GM20431 (cell line): ENCODE measurements around the gene RPAIN.
"Not testable (repeated sequence)": the region's sequence is repeated elsewhere in the genome, so short reads cannot be mapped to it uniquely, and the experiment has no call there.

ENCODE experiments used
- in situ Hi-C: fragments of 300-500 bp; cut with MseI, MboI; formaldehyde crosslinking; loops from one replicate; pipeline ENCODE4 v1.15.0; 2020; ENCODE audit warnings: low sequenced_read_pairs; ENCODE audit not compliant: unreplicated experiment

Gene RPAIN

DNA sequence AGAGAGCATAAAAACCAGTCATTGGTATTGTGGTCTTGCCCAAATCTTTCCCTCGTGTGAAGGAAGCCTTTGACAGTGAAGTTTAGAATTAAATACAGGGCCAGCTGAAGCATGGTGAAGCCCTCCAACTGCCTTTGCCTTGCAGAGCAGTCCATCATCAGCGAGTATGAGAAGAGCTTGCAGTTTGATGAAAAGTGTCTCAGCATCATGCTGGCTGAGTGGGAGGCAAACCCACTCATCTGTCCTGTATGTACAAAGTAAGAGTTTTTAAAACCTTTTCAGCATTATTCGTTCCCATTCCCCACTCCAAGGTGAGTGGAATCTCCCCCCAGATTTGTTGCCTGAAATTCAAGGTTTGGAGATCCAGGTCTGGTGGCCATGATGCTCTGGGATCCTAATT lies 5.8 kb downstream of the RPAIN start:
- in situ Hi-C loops = no loop called here

DNA sequence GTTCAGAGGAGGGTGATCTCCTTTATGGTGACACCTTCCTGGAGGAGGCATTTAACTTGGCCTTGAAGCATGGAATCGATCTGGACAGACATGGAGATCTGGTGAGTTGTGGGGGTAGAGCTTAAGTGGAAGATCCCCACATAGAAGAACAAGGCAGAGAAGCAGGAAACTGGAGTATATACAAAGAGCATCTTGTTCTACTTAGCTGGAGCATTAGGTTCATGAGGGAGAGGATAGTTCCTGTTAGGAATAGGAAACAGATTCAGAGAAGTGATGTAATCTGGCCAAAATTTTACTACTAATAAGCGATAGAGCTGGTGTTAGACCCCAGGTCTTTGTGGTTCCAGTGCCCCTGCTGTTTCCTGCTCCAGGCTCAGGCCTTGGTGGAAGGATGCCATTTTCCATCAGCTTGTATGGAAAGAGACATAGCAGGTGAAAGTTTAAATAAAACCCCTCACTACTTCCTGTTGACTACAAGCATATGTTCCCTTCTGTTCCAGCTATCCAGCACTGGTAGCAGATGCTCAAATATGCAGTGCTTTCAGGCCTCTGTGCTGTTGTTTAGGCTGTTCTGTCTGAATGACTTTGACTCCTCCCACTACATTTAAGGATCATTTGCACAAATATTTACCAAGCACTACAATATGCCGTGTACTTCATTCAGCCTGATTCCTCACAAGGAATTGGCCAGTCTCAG lies 9.4 kb downstream of the RPAIN start:
- in situ Hi-C loops = no loop called here

DNA sequence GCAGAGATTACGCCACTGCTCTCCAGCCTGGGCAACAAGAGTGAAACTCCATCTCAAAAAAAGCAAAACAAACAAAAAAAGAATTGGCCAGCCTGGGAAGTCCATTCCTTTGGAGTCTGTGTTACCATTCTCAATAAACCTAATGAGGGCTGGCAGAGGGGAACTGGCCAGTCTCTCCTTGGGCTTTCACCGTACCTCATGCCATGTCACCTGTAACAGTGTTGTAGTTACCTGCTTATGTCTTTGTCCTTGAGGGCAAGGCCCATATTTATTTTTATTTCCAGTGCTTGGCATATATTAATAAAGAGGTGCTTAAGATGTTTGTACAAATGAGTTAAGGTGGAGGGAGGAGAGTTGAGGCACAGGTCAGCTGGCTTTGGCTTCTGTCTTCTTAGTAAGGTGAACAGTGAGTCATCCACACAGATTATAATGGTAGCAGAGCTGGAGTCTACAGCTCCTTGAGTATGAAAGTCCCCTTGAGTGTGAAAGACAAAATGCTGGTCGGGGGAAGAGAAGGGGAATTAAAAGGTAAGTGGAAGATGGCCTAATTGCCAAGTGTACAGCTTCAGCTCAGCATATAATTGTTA lies 10.5 kb downstream of the RPAIN start:
- in situ Hi-C loops = no loop called here

DNA sequence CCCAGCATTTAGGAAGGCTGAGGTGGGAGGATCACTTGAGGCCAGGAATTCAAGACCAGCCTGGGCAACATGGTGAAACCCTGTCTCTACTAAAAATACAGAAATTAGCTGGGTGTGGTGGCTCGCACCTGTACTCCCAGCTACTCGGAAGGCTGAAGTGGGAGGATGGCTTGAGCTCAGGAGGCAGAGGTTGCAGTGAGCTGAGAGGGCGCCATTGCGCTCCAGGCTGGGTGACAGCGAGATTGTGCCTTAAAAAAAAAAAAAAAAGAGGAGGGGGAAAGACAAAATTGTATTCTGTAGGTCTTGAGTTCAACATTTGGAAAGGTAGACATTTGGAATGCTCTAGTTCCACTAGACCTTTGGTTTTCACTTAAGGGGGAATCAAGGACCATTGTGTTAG lies 11.3 kb downstream of the RPAIN start:
- in situ Hi-C loops = not testable (repeated sequence)

- in situ Hi-C loops = no loop called here
These were observed 12.1 kb downstream of the RPAIN start for GRCh38 chr17:5431949-5432556.

GRCh38 chr17:5434984-5435383 lies 15.0 kb downstream of the RPAIN start:
- in situ Hi-C loops = no loop called here

- in situ Hi-C loops = not testable (repeated sequence)
These were observed 15.9 kb downstream of the RPAIN start for GRCh38 chr17:5435781-5436315.

DNA sequence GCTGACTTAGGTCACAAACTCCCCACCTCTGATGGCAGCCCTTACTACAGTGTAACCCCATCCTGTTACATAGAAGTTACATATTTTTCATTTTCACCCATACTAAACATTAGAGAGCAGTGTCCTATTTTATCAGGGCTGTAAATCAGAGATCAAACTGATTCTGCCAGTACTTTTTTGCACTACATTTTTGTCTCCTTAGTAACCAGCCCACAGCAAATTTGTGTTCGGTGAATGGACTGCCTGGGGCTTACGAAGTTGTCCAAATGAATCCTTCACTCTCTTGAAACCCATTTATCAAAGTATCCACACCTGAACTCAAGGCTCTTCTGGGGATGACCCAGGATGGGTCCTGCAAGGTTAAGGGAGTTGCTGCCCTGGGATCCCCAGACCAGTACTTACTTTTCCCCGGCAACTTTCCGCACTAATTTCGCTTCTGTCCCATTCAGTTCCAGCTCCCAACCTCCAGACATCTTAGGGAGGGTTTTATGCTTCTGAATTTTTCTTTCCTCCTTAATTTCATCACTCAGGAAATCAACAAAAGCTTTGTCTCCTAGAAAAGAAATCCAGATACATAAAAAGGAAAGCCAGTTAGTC lies 17.8 kb downstream of the RPAIN start:
- in situ Hi-C loops = no loop called here

GRCh38 chr17:5438716-5439445 lies 18.9 kb downstream of the RPAIN start, which contains the start of gene C1QBP:
TSS of gene C1QBP (minus strand) at chr17:5439155. CDS start at chr17:5439073, 82 bp downstream.
- in situ Hi-C loops = no loop called here

GRCh38 chr17:5439446-5439764 lies 19.4 kb downstream of the RPAIN start:
- in situ Hi-C loops = no loop called here

DNA sequence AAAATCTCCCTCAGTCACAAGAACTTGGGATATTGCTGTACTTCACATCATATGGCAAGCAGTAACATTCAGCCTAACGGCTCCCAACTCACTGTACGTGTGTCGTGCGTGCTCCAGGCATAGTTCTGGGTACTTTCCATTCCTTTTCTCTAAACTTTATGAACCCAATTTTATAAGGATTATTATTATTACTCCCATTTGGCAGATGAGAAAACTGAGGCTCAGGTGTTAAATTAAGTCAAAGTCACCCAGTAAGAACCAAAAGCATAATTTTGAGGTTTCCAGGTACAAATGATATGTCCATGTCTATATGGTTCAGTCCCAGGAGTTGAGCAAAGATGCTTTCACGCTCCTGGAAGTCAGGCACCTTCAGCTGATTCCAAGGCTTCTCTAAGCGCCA lies 23.7 kb downstream of the RPAIN start:
- in situ Hi-C loops = no loop called here

- in situ Hi-C loops = no loop called here
These were observed 24.2 kb downstream of the RPAIN start for GRCh38 chr17:5444209-5444608.

GRCh38 chr17:5446786-5447185 lies 26.8 kb downstream of the RPAIN start:
- in situ Hi-C loops = no loop called here

GRCh38 chr17:5464717-5465507 lies 44.9 kb downstream of the RPAIN start:
- in situ Hi-C loops = no loop called here

- in situ Hi-C loops = no loop called here
These were observed 46.3 kb downstream of the RPAIN start for GRCh38 chr17:5466295-5466694.

DNA sequence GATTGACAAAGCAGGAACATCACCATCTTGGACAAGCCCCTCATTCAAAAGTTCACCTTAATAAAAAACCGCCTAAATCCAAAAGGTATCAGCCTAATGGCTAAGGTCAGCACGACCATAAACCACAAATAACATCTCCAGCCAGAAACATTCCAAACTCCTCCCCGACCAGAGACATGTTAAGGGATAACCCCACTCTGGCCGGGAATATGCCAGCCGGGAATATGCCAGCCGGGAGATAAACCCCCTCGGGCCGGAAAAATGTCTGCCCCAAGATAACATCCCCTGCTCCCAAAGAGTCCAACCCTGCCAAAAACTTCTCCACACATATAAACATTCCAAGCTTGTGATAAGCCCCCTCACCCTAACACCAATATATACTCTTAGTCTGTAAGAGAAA lies 47.4 kb downstream of the RPAIN start:
- in situ Hi-C loops = no loop called here

DNA sequence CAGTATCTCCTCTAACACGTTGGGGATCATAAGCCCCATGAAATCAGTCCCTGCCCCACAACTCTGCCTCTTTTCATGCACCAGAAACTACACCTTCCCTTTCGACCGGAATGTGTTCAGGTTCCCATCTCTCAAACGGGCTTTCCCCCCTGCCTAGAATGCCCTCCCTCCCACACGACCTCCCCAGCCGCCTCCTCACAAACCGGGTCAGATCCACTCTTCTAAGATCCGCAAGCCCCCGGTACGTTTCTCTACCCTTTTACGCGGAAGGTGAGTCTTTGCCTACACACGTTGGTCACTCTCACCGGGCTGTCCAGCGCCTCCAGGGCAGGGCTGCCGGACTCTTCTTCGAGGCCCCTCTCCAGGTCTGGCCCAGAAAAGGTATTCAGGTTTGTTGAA lies 48.1 kb downstream of the RPAIN start:
- in situ Hi-C loops = no loop called here

- in situ Hi-C loops = no loop called here
These were observed 52.5 kb downstream of the RPAIN start for GRCh38 chr17:5472511-5472910.

GRCh38 chr17:5473906-5474305 lies 53.9 kb downstream of the RPAIN start:
- in situ Hi-C loops = no loop called here

DNA sequence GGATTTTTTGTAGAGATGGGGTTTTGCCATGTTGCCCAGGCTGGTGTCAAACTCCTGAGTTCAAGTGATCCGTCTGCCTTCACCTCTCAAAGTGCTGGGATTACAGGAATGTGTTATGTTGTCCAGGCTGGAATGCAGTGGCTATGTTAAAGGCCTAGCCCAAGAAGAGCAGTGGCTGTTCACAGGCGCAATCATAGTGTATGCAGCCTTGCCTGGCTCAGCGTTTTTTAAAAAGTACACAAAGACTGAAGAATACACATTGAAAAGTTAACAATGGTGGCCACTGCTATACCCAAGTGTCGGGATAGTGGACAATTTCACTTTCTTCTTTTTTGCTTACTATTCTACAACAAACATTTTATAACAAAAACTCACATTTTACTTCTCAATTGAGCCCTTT lies 59.0 kb downstream of the RPAIN start:
- in situ Hi-C loops = no loop called here
